HepG2 (cell line): ENCODE measurements around the gene CPNE5. TPM values are rescaled to one million over a fixed set of nuclear protein-coding genes. Genes with fewer than 3 reads are reported as not detected.

Source experiments
- ATF2 ChIP-seq: sonication (generic); formaldehyde crosslinking; IDR thresholded peaks from 2 replicates; pipeline ENCODE4 v1.4.0; 2020; ENCODE audit warnings: missing genetic modification reagents
- ATF4 ChIP-seq, 2 experiments: fragments of 450-650 bp in 1 of 2; sonication (generic) in 1 of 2; formaldehyde crosslinking; IDR thresholded peaks; 2 replicates each; pipeline versions ENCODE4 v1.5.0 to v1.8.0; 2020 to 2022; ENCODE audit warnings: mild to moderate bottlenecking in 1 of 2, missing genetic modification reagents in 1 of 2
- FOXM1 ChIP-seq: sonication (generic); formaldehyde crosslinking; IDR thresholded peaks from 2 replicates; pipeline ENCODE4 v1.5.0; 2020; ENCODE audit warnings: missing genetic modification reagents
- HNRNPH1 ChIP-seq: fragments of 200-400 bp; formaldehyde crosslinking; optimal IDR thresholded peaks from 2 replicates; pipeline ENCODE3; 2017; ENCODE audit warnings: mild to moderate bottlenecking, low read depth, low read length
- KDM3A ChIP-seq: IDR thresholded peaks from 2 replicates; pipeline ENCODE4 v1.6.1; 2018; ENCODE audit warnings: low read depth, missing compliant biosample characterization
- NFIC ChIP-seq: IDR thresholded peaks from 2 replicates; pipeline ENCODE4 v1.6.1; 2012; ENCODE audit warnings: mild to moderate bottlenecking, low read length, inconsistent platforms
- NR2F6 ChIP-seq, 2 experiments: IDR thresholded peaks; 2 replicates each; pipeline ENCODE4 v1.6.1; 2016; ENCODE audit warnings: antibody characterized with exemption in 1 of 2, mild to moderate bottlenecking in 1 of 2
- RFXANK ChIP-seq: IDR thresholded peaks from 2 replicates; pipeline ENCODE4 v1.6.1; 2016
- SAP130 ChIP-seq: IDR thresholded peaks from 2 replicates; pipeline ENCODE4 v1.6.1; 2016; ENCODE audit warnings: low read depth
- SP140L ChIP-seq: sonication (generic); formaldehyde crosslinking; IDR thresholded peaks from 2 replicates; pipeline ENCODE4 v1.4.0; 2020; ENCODE audit warnings: missing genetic modification reagents, borderline replicate concordance
- STAG1 ChIP-seq: sonication (generic); formaldehyde crosslinking; IDR thresholded peaks from 2 replicates; pipeline ENCODE4 v1.4.0; 2020; ENCODE audit warnings: missing genetic modification reagents
- TCF12 ChIP-seq, 2 experiments: fragments of 450-650 bp in 1 of 2; sonication (generic) in 1 of 2; formaldehyde crosslinking in 1 of 2; IDR thresholded peaks; 2 replicates each; pipeline versions ENCODE4 v1.6.1 to v1.8.0; 2017 to 2022; ENCODE audit warnings: antibody characterized with exemption in 1 of 2, mild to moderate bottlenecking in 1 of 2, missing genetic modification reagents in 1 of 2, moderate library complexity in 1 of 2
- TEAD3 ChIP-seq: optimal IDR thresholded peaks from 2 replicates; pipeline ENCODE3; 2016; ENCODE audit warnings: borderline replicate concordance
- XRCC5 ChIP-seq: fragments of 200-400 bp; formaldehyde crosslinking; optimal IDR thresholded peaks from 2 replicates; pipeline ENCODE3; 2017; ENCODE audit warnings: mild to moderate bottlenecking, low read length
- ZBTB38 ChIP-seq: sonication (generic); formaldehyde crosslinking; IDR thresholded peaks from 2 replicates; pipeline ENCODE4 v1.5.1; 2020; ENCODE audit warnings: mild to moderate bottlenecking, missing genetic modification reagents
- ZBTB49 ChIP-seq: sonication (generic); formaldehyde crosslinking; IDR thresholded peaks from 2 replicates; pipeline ENCODE4 v1.4.0; 2020; ENCODE audit warnings: missing genetic modification reagents, borderline replicate concordance
- ZFP36L1 ChIP-seq: sonication (generic); formaldehyde crosslinking; IDR thresholded peaks from 2 replicates; pipeline ENCODE4 v1.8.0; 2022; ENCODE audit warnings: mild to moderate bottlenecking, missing genetic modification reagents, moderate library complexity
- ZNF746 ChIP-seq: sonication (generic); formaldehyde crosslinking; IDR thresholded peaks from 2 replicates; pipeline ENCODE4 v1.8.0; 2022; ENCODE audit warnings: mild to moderate bottlenecking, missing genetic modification reagents
- polyA plus RNA-seq, 8 experiments: library from polyadenylated mRNA; depleted of rRNA in 3 of 8; stranded (reverse) in 7 of 8; unstranded in 1 of 8; fragments of >200 nt; fragmentation: Illumina TruSeq in 4 of 8; extraction: Trizol in 4 of 8; gene quantifications; 2 replicates each; pipeline versions ENCODE4 v1.2.1 to v1.2.3, GENCODE V29; 2011 to 2016; ENCODE audit warnings: low read depth in 4 of 8, missing spikeins in 1 of 8, mixed read lengths in 1 of 8; ENCODE audit not compliant: insufficient read depth in 1 of 8
- total RNA-seq, 5 experiments: library from RNA; depleted of rRNA; stranded (reverse); fragments of >200 nt; fragmentation: Illumina TruSeq; extraction: Trizol; gene quantifications; 2 replicates each; pipeline ENCODE4 v1.2.3, GENCODE V29; 2016; ENCODE audit warnings: low read depth in 1 of 5
- TF ChIP-seq, protein P1 (sequence below): IDR thresholded peaks from 2 replicates; pipeline ENCODE4 v1.6.1; 2016; ENCODE audit warnings: low read depth, borderline replicate concordance
- TF ChIP-seq, protein P2 (sequence below): sonication (generic); formaldehyde crosslinking; IDR thresholded peaks from 2 replicates; pipeline ENCODE4 v1.5.0; 2020; ENCODE audit warnings: mild to moderate bottlenecking, missing genetic modification reagents, moderate library complexity
- TF ChIP-seq, protein P3 (sequence below): sonication (generic); formaldehyde crosslinking; IDR thresholded peaks from 2 replicates; pipeline ENCODE4 v1.4.0; 2020; ENCODE audit warnings: missing genetic modification reagents, borderline replicate concordance

The CPNE5 gene
- total and polyA plus RNA-seq, 2 of the 13 experiments (the other 11 are each of a cell fraction or from before 2014, with no cell fraction given) = 0.16 TPM; not detected in 1

GRCh38 chr6:36765594-36766398, 73.4 kb downstream of the CPNE5 start (continued):
- TF ChIP-seq ATF2 (CRISPR knock-in tag) (0 out of 2 replicates have a peak, but pooled peaks have one; percentile 32), SAP130 (peak; percentile 43), FOXM1 (CRISPR knock-in tag) (no peak), KDM3A (no peak), ZFP36L1 (CRISPR knock-in tag) (no peak), ZBTB49 (peak; percentile 18; the same call in 1 of the 2 replicates), XRCC5 (peak; percentile 69), HNRNPH1 (no peak), ATF4 (CRISPR knock-in tag; IDR thresholded peaks at IDR 0.05) (no peak), TCF12 (IDR thresholded peaks at IDR 0.05) (no peak), TCF12 (CRISPR knock-in tag; IDR thresholded peaks at IDR 0.05) (no peak), RFXANK (CRISPR knock-in tag) (no peak), SP140L (CRISPR knock-in tag) (0 out of 2 replicates have a peak, but pooled peaks have one; percentile 68), NR2F6 (IDR thresholded peaks at IDR 0.05) (no peak), NR2F6 (CRISPR knock-in tag; IDR thresholded peaks at IDR 0.05) (peak; percentile 25; the same call in 1 of the 2 replicates), ZNF746 (CRISPR knock-in tag) (no peak), ZBTB38 (no peak), TEAD3 (CRISPR knock-in tag) (peak; percentile 43), STAG1 (peak; percentile 98), NFIC (no peak)
- TF ChIP-seq, protein P1, sequence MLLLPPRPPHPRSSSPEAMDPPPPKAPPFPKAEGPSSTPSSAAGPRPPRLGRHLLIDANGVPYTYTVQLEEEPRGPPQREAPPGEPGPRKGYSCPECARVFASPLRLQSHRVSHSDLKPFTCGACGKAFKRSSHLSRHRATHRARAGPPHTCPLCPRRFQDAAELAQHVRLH (CRISPR knock-in tag) = peak; percentile 40; the same call in 1 of the 2 replicates
- TF ChIP-seq, protein P2, sequence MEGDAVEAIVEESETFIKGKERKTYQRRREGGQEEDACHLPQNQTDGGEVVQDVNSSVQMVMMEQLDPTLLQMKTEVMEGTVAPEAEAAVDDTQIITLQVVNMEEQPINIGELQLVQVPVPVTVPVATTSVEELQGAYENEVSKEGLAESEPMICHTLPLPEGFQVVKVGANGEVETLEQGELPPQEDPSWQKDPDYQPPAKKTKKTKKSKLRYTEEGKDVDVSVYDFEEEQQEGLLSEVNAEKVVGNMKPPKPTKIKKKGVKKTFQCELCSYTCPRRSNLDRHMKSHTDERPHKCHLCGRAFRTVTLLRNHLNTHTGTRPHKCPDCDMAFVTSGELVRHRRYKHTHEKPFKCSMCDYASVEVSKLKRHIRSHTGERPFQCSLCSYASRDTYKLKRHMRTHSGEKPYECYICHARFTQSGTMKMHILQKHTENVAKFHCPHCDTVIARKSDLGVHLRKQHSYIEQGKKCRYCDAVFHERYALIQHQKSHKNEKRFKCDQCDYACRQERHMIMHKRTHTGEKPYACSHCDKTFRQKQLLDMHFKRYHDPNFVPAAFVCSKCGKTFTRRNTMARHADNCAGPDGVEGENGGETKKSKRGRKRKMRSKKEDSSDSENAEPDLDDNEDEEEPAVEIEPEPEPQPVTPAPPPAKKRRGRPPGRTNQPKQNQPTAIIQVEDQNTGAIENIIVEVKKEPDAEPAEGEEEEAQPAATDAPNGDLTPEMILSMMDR (CRISPR knock-in tag) = peak; percentile 98
- TF ChIP-seq, protein P3, sequence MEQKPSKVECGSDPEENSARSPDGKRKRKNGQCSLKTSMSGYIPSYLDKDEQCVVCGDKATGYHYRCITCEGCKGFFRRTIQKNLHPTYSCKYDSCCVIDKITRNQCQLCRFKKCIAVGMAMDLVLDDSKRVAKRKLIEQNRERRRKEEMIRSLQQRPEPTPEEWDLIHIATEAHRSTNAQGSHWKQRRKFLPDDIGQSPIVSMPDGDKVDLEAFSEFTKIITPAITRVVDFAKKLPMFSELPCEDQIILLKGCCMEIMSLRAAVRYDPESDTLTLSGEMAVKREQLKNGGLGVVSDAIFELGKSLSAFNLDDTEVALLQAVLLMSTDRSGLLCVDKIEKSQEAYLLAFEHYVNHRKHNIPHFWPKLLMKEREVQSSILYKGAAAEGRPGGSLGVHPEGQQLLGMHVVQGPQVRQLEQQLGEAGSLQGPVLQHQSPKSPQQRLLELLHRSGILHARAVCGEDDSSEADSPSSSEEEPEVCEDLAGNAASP (CRISPR knock-in tag) = peak; percentile 25; the same call in 1 of the 2 replicates
